Psoas muscle (tissue), 8 donors: ENCODE results near the gene CCL13. TPM values are rescaled to one million over a fixed set of nuclear protein-coding genes. Genes with fewer than 3 reads are reported as not detected.

Experiments
- ATAC-seq, 4 donors: fragments of 200-7000 bp; cut with Tn5 transposase; one replicate each; pipeline ENCODE4 v1.9.1; 2020; ENCODE audit warnings: moderate library complexity in 3 of 4, mild to moderate bottlenecking in 2 of 4
- DNase-seq, 2 donors: peaks; one replicate each; pipeline ENCODE4 v3.0.0-alpha.2; 2020
- H3K27ac ChIP-seq: fragments of 200-600 bp; one replicate; pipeline ENCODE4 v1.8.0; 2022
- H3K27me3 ChIP-seq, 3 donors: fragments of 200-600 bp in 1 of 3; one replicate each; pipeline versions ENCODE4 v1.6.1 to v1.8.0; 2013 to 2022; ENCODE audit warnings: low read length in 2 of 3, mild to moderate bottlenecking in 2 of 3, moderate library complexity in 1 of 3; ENCODE audit not compliant: insufficient read depth in 3 of 3
- H3K36me3 ChIP-seq, 2 donors: fragments of 200-600 bp in 1 of 2; one replicate each; pipeline versions ENCODE4 v1.6.1 to v1.8.0; 2013 to 2022; ENCODE audit warnings: low read depth in 1 of 2, mild to moderate bottlenecking in 1 of 2, moderate library complexity in 1 of 2; ENCODE audit not compliant: insufficient read depth in 1 of 2
- H3K4me1 ChIP-seq: fragments of 200-600 bp; one replicate; pipeline ENCODE4 v1.8.0; 2022
- H3K4me3 ChIP-seq: fragments of 200-600 bp; one replicate; pipeline ENCODE4 v1.8.0; 2022; ENCODE audit warnings: mild to moderate bottlenecking
- H3K9me3 ChIP-seq: fragments of 200-600 bp; one replicate; pipeline ENCODE4 v1.8.0; 2022
- WGBS, 3 donors: extraction: QIAGEN DNeasy Blood & Tissue Kit; methylation state at CpG; one replicate each; pipeline versions ENCODE4 v1.1.6 to v1.1.7; 2013; 5-methylcytosine and 5-hydroxymethylcytosine counted together
- intact Hi-C, 2 donors: fragments of 100-400 bp; cut with DNase I; formaldehyde crosslinking; loops; one replicate each; pipeline versions ENCODE4 v1.11.0 to v1.14.2; 2022
- polyA plus RNA-seq, 3 donors: library from polyadenylated mRNA; stranded (reverse); fragments of 200-250 nt; gene quantifications; one replicate each; pipeline ENCODE4 v1.2.3, GENCODE V29; 2013
- total RNA-seq, 4 donors: library from RNA; stranded (reverse); fragmentation: NEBNext Ultra II Directional in 2 of 4; extraction: Animal tissue kit (Norgen Biotek cat#: 25700) in 2 of 4; gene quantifications; one replicate each; pipeline versions ENCODE4 v1.2.1 to v1.2.4, GENCODE V29; 2021 to 2023
- TF ChIP-seq, protein P1 (sequence below): fragments of 200-600 bp; IDR thresholded peaks from one replicate; pipeline ENCODE4 v1.8.0; 2022; ENCODE audit warnings: antibody characterized with exemption
- donor health status: healthy with polysubstance abuse.
- donor health status: DM: no; HTN: no; CAD: no; lungs with moderate emphysema.
- donor health status: Bipolar disorder and iron deficiency.
- donor health status: healthy.
- donor health status: DM: yes; HTN: yes; CAD: no.
- donor health status: DM: no; HTN: no; CAD: no.
- donor health status: DM: no; HTN: no; CAD: no.
- donor health status: DM: yes; HTN: yes; CAD: no.

Gene CCL13
- total and polyA plus RNA-seq, 7 donors: 0.10 to 1.2 (median 0.27) TPM; not detected in 2

DNA sequence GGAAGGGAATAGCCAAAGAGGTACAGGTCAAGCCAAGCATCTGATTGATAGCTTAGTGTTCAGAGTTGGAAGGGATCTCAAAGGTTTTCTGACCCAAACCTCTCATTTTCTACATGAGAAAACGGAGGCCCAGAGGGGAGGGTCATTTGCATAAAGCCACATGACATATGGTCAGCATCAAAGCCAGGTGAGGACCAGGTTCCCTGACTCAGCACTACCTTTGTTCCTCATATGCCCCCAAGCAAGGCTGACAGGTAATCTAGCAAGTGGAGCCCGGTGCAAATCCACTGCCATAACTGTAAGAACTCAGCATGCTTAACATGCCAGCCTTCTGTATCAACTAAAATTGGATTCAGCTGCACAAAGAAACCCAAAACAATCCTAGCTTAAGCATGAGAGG lies 35.0 kb downstream of the CCL13 start:
- TF ChIP-seq, protein P1, sequence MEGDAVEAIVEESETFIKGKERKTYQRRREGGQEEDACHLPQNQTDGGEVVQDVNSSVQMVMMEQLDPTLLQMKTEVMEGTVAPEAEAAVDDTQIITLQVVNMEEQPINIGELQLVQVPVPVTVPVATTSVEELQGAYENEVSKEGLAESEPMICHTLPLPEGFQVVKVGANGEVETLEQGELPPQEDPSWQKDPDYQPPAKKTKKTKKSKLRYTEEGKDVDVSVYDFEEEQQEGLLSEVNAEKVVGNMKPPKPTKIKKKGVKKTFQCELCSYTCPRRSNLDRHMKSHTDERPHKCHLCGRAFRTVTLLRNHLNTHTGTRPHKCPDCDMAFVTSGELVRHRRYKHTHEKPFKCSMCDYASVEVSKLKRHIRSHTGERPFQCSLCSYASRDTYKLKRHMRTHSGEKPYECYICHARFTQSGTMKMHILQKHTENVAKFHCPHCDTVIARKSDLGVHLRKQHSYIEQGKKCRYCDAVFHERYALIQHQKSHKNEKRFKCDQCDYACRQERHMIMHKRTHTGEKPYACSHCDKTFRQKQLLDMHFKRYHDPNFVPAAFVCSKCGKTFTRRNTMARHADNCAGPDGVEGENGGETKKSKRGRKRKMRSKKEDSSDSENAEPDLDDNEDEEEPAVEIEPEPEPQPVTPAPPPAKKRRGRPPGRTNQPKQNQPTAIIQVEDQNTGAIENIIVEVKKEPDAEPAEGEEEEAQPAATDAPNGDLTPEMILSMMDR: no peak
- no peaks in the 10 kb centered on the region for H3K27me3 ChIP-seq
- intact Hi-C loops: no loop called here
- no peaks in the 10 kb centered on the region for H3K36me3 ChIP-seq
- no peak overlapping the region for H3K4me3 ChIP-seq
- WGBS, 3 donors: 63 to 73% (median 66%) methylated on average over 2 of the region's 2 CpGs
- H3K9me3 ChIP-seq: no peaks in the 10 kb centered on the region
- no peak overlapping the region for H3K27ac ChIP-seq
- H3K4me1 ChIP-seq: no peaks in the 10 kb centered on the region
- ATAC-seq: no peak
- no peak for DNase-seq

DNA sequence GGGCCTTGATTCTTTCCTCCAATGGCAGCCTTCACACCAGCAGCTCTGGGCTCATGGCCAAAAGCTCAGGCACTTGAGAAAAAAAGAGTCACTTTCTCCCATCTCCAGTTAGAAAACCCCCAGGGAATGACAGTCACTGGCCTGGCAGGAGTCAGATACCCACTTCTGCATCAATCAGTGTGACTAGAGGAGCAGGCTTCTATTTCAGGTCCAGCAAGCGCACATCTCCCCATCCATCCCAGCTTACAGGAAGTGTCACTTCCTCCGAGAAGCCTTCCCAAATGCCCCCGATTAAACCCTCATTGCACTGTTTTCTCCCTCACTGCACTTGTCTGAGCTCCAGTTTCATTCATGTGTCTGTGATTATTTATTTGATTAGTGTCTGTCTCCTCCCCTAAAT lies 37.1 kb downstream of the CCL13 start:
- Histone ChIP-seq H3K27me3 (no peaks in the 10 kb centered on the region), H3K4me1 (no peaks in the 10 kb centered on the region), H3K36me3 (no peaks in the 10 kb centered on the region), H3K27ac (no peak overlapping the region), H3K9me3 (no peaks in the 10 kb centered on the region), H3K4me3 (no peak overlapping the region)
- WGBS, 3 donors: 71 to 86% (median 74%) methylated on average over 3 of the region's 3 CpGs
- DNase-seq (no peak), ATAC-seq (no peak)
- TF ChIP-seq, protein P1: no peak
- intact Hi-C loops: no loop called here

DNA sequence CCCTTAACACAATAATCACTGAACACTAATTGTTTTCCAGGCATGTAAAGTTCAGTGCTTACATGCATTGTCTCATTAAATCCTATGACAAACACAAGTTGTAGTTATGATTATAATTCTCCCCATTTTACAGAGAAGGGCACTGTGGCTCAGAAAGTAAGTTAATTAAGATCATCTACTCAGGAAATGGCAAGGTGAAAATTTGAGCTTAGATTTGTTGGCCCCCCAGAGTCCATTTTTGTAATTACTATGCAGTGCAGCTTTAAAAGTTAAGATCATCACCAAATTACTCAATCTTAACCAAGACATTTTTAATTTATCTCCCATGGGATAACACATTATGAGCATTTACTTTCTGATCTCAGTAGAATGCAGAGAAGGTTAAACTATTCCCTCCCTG lies 41.0 kb downstream of the CCL13 start:
- ATAC-seq: no peak
- no peak for DNase-seq
- no peaks in the 10 kb centered on the region for H3K9me3 ChIP-seq
- TF ChIP-seq, protein P1: no peak
- intact Hi-C loops: no loop called here
- no peak overlapping the region for H3K4me3 ChIP-seq
- no peak overlapping the region for H3K27ac ChIP-seq
- no peaks in the 10 kb centered on the region for H3K36me3 ChIP-seq
- H3K4me1 ChIP-seq: no peaks in the 10 kb centered on the region
- H3K27me3 ChIP-seq: peaks cover 0 to 9% (median 0%) of the 10 kb centered on the region in 3 donors

DNA sequence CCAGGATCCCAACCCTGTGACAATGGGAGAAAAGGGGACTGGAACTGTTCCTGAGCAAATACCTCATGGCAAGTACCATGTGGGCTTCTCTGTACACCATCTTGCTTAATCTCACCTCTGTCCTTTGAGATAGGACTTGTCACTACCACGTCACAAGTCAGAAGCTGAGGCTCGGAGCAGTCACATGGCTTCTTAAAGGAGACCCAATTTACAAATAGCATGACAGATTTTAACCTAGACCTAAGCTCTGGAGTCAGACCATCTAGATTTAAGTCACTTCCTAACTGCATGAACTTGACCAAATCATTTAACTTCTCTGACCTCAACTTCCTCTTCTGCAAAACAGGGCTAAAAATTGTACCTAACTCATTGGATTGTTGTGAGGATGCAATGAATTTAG lies 42.7 kb downstream of the CCL13 start:
- Histone ChIP-seq H3K9me3 (no peaks in the 10 kb centered on the region), H3K27me3 (peaks cover 0 to 9% (median 0%) of the 10 kb centered on the region in 3 donors), H3K36me3 (no peaks in the 10 kb centered on the region), H3K4me1 (no peaks in the 10 kb centered on the region), H3K4me3 (no peak overlapping the region), H3K27ac (no peak overlapping the region)
- 37 to 48% (median 38%) methylated on average over 2 of the region's 2 CpGs for whole genome bisulfite sequencing, 3 donors
- intact Hi-C loops: no loop called here
- DNase-seq (no peak), ATAC-seq (no peak)
- TF ChIP-seq, protein P1: no peak

DNA sequence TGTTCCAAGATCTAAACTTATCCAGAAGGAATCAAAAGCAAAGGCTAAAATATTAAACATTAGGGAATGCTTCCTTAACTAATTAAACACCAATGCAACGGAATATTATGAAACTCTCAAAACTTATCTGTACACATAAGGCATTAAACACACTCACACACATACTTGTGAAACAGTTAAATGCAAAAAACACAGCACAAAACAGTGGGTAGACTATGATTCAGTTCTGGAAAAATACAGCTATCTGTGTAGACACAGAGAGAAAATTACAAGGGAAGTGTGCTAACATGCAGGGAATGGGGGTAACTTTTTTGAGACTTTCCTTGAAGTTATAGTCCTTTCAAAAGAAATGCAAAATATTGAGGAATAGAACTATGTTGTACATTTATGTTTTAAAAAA lies 43.4 kb downstream of the CCL13 start:
- DNase-seq: no peak
- peaks cover 0 to 9% (median 0%) of the 10 kb centered on the region in 3 donors for H3K27me3 ChIP-seq
- no peak overlapping the region for H3K4me3 ChIP-seq
- no peaks in the 10 kb centered on the region for H3K9me3 ChIP-seq
- H3K27ac ChIP-seq: no peak overlapping the region
- WGBS, 3 donors: 52 to 60% (median 56%) methylated on average over 1 of the region's 1 CpG
- TF ChIP-seq, protein P1: no peak
- no peaks in the 10 kb centered on the region for H3K36me3 ChIP-seq
- no peaks in the 10 kb centered on the region for H3K4me1 ChIP-seq
- no peak for ATAC-seq
- intact Hi-C loops: no loop called here
